ENCODE results near the gene AGAP6.
"Not testable (repeated sequence)": the region's sequence is repeated elsewhere in the genome, so short reads cannot be mapped to it uniquely, and the experiment has no call there.

- not testable (repeated sequence) for TF ChIP-seq POLR2A, CTCF (IDR thresholded peaks at IDR 0.05)
Observed at GRCh38 chr10:50047594-50047993, 59.4 kb downstream of the AGAP6 start.
